ENCODE results near the gene PLEKHG3.

PLEKHG3 gene

DNA sequence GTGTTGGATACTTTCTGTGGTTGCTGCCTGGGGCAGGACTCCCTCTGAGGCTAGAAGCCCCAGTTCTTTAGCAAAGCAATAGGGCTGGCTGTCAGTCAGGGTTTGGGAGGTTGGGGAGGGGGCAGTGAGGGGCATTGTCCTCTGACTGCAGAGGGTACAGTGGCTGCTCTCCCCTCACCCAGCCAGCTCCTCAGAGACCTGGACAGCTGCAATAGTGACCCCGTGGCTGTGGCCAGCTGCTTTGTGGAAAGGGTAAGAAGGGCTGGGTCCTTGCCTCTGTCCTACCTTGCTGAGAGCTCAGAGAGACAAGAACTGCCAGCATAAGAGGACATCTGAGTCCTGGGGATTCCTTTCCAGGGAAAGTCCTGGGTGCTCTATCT is 25.8 kb downstream of the PLEKHG3 start:
- DNase-seq (ENCODE audit: low spot score), result no peak
- ChIA-PET POLR2A (ENCODE audit: low non-redundant PET) (no interaction called here), CTCF (no interaction called here)
- TF ChIP-seq, protein P1, sequence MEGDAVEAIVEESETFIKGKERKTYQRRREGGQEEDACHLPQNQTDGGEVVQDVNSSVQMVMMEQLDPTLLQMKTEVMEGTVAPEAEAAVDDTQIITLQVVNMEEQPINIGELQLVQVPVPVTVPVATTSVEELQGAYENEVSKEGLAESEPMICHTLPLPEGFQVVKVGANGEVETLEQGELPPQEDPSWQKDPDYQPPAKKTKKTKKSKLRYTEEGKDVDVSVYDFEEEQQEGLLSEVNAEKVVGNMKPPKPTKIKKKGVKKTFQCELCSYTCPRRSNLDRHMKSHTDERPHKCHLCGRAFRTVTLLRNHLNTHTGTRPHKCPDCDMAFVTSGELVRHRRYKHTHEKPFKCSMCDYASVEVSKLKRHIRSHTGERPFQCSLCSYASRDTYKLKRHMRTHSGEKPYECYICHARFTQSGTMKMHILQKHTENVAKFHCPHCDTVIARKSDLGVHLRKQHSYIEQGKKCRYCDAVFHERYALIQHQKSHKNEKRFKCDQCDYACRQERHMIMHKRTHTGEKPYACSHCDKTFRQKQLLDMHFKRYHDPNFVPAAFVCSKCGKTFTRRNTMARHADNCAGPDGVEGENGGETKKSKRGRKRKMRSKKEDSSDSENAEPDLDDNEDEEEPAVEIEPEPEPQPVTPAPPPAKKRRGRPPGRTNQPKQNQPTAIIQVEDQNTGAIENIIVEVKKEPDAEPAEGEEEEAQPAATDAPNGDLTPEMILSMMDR (conservative IDR thresholded peaks at IDR 0.05; ENCODE audit: low read depth), result no peak
- H3K27ac ChIP-seq, result peak overlapping the region; percentile 94

DNA sequence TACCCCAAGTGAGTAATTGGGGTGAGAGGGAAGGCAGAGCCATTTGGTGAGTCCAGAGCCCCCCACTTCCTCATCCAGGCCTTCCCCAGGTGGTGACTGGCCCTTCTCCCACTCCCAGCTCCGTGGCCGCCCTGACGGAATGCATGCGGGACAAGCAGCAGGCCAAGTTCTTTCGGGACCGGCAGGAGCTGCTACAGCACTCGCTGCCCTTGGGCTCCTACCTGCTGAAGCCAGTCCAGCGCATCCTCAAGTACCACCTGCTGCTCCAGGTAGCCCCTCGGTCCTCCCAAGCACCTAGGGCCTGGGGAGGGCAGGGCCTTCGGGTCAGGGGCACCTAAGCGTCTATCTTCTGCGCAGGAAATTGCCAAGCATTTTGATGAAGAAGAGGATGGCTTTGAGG is 26.5 kb downstream of the PLEKHG3 start:
- TF ChIP-seq, protein P1 (conservative IDR thresholded peaks at IDR 0.05; ENCODE audit: low read depth), result no peak
- no peak for DNase-seq (ENCODE audit: low spot score)
- CTCF ChIA-PET, result no interaction called here
- H3K27ac ChIP-seq, result peak overlapping the region; percentile 94
- POLR2A ChIA-PET (ENCODE audit: low non-redundant PET), result no interaction called here

DNA sequence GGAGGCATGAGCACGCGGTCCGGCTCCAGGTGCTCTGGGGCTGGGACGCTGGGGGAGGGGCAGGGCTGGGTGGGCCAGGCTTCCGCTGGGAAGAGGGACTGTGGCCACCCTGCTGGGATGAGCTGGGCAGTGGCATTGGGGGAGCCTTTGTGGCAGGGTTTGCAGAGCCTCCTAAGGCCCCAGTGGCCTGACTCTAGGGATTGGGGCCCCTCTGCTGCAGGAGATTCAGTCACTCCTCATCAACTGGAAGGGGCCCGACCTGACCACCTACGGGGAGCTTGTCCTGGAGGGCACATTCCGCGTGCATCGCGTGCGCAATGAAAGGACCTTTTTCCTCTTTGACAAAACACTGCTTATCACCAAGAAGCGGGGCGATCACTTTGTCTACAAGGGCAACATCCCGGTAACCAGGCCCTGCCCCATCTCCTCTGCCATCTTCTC is 26.9 kb downstream of the PLEKHG3 start:
- POLR2A ChIA-PET (ENCODE audit: low non-redundant PET), result no interaction called here
- no peak for DNase-seq (ENCODE audit: low spot score)
- CTCF ChIA-PET, result no interaction called here
- H3K27ac ChIP-seq, result peak overlapping the region; percentile 94
- TF ChIP-seq, protein P1 (conservative IDR thresholded peaks at IDR 0.05; ENCODE audit: low read depth), result no peak

DNA sequence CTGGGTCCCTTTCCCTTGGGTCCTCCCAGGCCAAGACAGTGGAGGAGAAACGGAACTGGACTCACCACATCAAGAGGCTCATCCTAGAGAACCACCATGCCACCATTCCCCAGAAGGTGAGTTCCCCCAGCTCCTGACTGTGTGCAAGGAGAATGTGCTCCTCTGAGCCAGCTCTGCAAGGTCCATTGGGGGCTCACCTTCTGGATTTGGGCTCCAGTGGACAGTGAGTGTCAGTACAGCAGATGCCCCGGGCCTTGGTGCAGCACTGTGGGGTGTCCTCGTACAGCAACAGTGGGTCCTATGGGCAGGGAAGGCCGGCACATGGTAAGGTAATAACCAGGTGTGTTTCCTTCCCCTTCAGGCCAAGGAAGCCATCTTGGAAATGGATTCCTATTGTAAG is 27.8 kb downstream of the PLEKHG3 start:
- ChIA-PET POLR2A (ENCODE audit: low non-redundant PET) (no interaction called here), CTCF (interaction anchor here (0.6 to 0.7 kb wide), 2 partner anchors 10 to 187 kb away, joined by 3 to 4 read pairs; no protein-coding TSS in a partner anchor)
- TF ChIP-seq, protein P1 (conservative IDR thresholded peaks at IDR 0.05; ENCODE audit: low read depth), result no peak

DNA sequence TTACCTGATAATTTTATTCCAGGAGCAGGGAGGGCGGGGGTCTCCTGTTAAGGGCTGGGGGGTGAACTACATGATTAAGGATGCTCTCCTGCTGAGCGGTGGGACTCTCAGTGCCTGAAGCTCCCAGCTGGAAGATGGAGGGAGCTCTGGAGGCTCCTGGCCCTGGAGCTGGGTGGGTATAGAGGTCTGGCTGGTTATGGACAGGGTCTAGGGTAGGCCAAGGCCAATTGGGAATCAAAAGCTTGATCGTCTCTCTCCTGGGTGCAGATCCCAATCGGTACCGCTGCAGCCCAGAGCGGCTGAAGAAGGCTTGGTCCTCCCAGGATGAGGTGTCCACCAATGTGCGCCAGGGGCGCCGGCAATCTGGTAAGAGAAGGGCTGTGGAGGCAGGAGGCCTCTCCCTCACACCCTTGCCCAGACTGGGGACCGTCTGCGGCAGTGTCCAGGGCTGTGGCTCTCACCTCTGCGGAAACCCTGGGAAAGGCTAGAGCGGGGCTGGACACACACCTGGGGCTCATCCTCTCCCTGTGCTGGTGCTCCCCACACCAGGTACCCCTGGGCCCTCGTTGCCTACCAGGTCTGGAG is 28.4 kb downstream of the PLEKHG3 start:
- peak overlapping the region; percentile 94 for H3K27ac ChIP-seq
- DNase-seq (ENCODE audit: low spot score), result no peak
- CTCF ChIA-PET, result interaction anchor here (0.6 to 0.7 kb wide), 2 partner anchors 10 to 186 kb away, joined by 3 to 4 read pairs; no protein-coding TSS in a partner anchor
- POLR2A ChIA-PET (ENCODE audit: low non-redundant PET), result no interaction called here
- TF ChIP-seq, protein P1 (conservative IDR thresholded peaks at IDR 0.05; ENCODE audit: low read depth), result no peak

More for the DNA sequence above, 27.8 kb downstream of the PLEKHG3 start:
- peak overlapping the region; percentile 94 for H3K27ac ChIP-seq
- DNase-seq (ENCODE audit: low spot score), result no peak

DNA sequence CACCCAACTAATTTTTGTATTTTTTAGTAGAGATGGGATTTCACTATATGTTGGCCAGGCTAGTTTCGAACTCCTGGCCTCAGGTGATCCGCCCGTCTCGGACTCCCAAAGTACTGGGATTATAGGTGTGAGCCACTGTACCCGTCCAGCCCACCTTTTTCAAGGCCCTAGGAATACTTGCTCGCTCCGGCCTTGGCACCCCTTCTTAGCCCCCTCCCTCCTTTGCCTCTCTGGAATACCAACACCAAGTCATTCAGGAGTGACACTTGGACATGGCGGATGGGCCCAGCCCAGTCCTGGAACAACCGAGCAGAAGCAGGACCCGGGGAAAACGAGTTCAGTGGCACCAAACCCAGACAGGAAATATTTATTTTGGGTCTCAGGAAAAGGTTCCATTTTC is 29.1 kb downstream of the PLEKHG3 start:
- TF ChIP-seq, protein P1 (conservative IDR thresholded peaks at IDR 0.05; ENCODE audit: low read depth), result no peak
- DNase-seq (ENCODE audit: low spot score), result no peak
- ChIA-PET CTCF (no interaction called here), POLR2A (ENCODE audit: low non-redundant PET) (no interaction called here)
- H3K27ac ChIP-seq, result peak overlapping the region; percentile 94; the same call in 1 of the 2 replicates
